Duodenal mucosa (tissue), 2 donors: Measurements from ENCODE around the gene NPTX2.

Source experiments
- H3K27ac ChIP-seq: one replicate; pipeline ENCODE4 v1.7.0; 2013; ENCODE audit warnings: low read depth, low read length
- H3K27me3 ChIP-seq, 2 donors: one replicate each; pipeline ENCODE4 v1.7.0; 2013; ENCODE audit warnings: low read length in 2 of 2, control low read depth in 1 of 2; ENCODE audit not compliant: insufficient read depth in 2 of 2, control insufficient read depth in 1 of 2
- H3K36me3 ChIP-seq, 2 donors: one replicate each; pipeline ENCODE4 v1.7.0; 2013; ENCODE audit warnings: low read length in 2 of 2, control low read depth in 1 of 2; ENCODE audit not compliant: insufficient read depth in 2 of 2, control insufficient read depth in 1 of 2
- H3K4me1 ChIP-seq, 2 donors: one replicate each; pipeline ENCODE4 v1.7.0; 2013; ENCODE audit warnings: low read length in 2 of 2, control low read depth in 1 of 2; ENCODE audit not compliant: insufficient read depth in 2 of 2, control insufficient read depth in 1 of 2
- H3K4me3 ChIP-seq, 2 donors: one replicate each; pipeline ENCODE4 v1.7.0; 2013; ENCODE audit warnings: low read length in 2 of 2, low read depth in 1 of 2
- H3K9ac ChIP-seq, 2 donors: one replicate each; pipeline ENCODE4 v1.7.0; 2013; ENCODE audit warnings: low read length in 2 of 2, low read depth in 1 of 2
- H3K9me3 ChIP-seq, 2 donors: one replicate each; pipeline ENCODE4 v1.7.0; 2013; ENCODE audit warnings: low read length in 2 of 2, control low read depth in 1 of 2; ENCODE audit not compliant: control insufficient read depth in 1 of 2

The NPTX2 gene

DNA sequence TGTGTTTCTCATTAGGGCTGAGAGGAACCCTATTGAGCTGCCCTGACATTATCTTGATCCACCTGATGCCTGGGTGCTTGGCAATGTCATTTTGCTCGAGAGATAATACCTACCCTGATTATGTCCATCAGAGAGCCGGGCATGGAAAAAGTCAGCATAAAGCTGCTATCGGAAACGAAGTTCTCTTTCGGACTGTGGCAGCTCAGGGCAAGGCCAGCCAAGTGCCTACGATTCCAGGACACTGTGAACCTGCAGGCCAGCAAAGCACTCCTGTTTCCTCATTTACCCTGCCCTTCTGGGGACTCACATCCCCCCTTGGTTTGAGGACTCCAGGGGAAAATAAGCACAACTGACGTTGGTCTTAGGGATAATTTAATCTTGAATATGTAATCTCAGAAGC, 25.2 kb upstream of the NPTX2 start:
- H3K27me3 ChIP-seq: no peaks in the 10 kb centered on the region
- no peak overlapping the region for H3K27ac ChIP-seq
- H3K4me3 ChIP-seq: no peak overlapping the region
- no peaks in the 10 kb centered on the region for H3K36me3 ChIP-seq
- no peaks in the 10 kb centered on the region for H3K4me1 ChIP-seq
- H3K9me3 ChIP-seq: no peaks in the 10 kb centered on the region
- H3K9ac ChIP-seq: no peak overlapping the region

DNA sequence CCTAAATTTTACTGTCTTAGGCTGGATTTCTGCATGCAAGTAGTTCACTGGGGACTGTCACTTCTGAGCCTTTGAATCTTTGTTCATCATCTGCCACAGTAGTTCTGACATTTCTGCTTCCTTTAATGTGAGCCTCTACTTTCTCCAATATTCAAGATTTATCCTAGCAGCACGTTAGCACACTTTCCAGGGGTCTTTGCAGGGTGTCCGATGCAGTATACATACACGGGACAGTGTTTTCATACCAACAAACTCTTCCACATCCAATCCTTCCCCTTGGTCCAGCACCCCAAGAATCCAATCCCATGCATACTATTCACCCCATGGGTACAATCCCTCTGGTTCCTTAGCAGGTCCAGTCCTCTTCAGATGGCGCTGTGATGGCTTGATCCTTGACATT, 22.7 kb upstream of the NPTX2 start:
- no peaks in the 10 kb centered on the region for H3K4me1 ChIP-seq
- H3K9me3 ChIP-seq: no peaks in the 10 kb centered on the region
- no peak overlapping the region for H3K4me3 ChIP-seq
- H3K9ac ChIP-seq: no peak overlapping the region
- no peak overlapping the region for H3K27ac ChIP-seq
- H3K36me3 ChIP-seq: no peaks in the 10 kb centered on the region
- no peaks in the 10 kb centered on the region for H3K27me3 ChIP-seq

DNA sequence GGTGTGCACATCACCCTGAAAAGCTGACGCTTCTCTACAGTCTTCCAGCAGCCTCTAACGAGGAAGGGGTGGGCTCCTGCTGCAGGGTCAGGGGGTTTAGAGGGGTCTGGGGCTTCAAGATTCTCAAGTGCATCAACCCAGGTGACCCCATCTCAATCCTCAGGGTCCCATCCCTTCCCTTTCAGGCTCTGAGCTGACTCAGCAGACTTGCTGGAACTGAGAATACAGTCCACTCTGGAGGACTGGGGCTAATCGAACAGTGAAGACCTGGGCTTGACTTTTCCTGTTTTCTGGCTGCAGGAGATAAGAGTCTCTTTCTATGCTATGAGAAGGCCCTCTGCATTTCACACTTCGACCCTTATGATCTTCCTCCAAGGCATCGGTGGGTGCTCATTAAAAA, 22.3 kb upstream of the NPTX2 start:
- Histone ChIP-seq H3K27me3 (no peaks in the 10 kb centered on the region), H3K9me3 (no peaks in the 10 kb centered on the region), H3K9ac (no peak overlapping the region), H3K36me3 (no peaks in the 10 kb centered on the region), H3K27ac (no peak overlapping the region), H3K4me3 (no peak overlapping the region), H3K4me1 (no peaks in the 10 kb centered on the region)

DNA sequence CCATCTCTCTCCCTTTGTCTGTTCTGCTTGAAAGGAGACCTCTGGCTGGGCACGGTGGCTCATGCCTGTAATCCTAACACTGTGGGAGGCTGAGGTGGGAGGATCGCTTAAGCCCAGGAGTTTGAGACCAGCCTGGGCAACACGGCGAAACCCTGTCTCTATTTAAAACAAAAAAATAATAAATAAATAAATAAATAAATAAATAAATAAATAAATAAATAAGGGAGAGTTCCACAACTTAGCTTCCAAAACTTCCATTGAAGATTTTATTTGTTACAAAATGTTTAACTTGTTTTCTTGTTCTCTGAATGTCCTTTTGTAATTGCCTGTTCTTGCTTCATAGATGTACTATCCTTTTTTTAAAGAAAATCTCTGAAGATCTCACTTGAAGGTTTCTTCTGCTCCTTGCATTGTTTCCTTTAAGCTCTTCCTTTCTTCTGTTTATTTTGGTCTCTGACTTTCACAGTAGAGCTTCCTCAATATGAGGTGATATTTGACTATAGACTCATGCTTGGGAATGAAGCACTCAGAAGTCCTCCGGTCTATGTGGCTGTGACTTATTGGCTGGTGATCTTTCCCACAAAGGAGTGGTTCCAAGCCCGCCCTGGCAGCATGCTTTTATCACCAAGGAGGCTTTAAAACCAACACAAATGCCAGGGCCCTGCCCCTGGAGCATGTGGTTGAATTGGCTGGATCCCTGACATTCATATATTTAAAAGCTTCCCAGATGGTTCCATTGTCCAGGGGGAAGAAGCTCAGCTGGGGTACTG, 18.1 kb upstream of the NPTX2 start:
- no peaks in the 10 kb centered on the region for H3K27me3 ChIP-seq
- no peak overlapping the region for H3K27ac ChIP-seq
- no peaks in the 10 kb centered on the region for H3K9me3 ChIP-seq
- no peak overlapping the region for H3K4me3 ChIP-seq
- H3K36me3 ChIP-seq: no peaks in the 10 kb centered on the region
- no peaks in the 10 kb centered on the region for H3K4me1 ChIP-seq
- no peak overlapping the region for H3K9ac ChIP-seq

DNA sequence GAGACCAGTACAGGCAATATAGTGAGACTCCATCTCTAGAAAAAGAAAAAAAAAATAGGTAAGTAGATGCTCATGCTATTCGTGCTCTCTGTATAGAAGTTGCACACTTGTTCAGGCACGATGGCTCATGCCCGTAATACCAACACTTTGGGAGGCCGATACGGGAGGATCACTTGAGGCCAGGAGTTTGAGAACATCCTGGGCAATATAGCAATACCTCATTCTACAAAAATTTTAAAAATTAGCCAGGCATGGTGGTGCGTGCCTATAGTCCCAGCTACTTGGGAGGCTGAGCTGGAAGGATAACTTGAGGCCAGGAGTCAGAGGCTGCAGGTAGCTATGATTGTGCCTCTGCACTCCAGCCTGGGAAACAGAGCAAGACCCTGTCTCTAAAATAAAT, 17.2 kb upstream of the NPTX2 start:
- no peaks in the 10 kb centered on the region for H3K36me3 ChIP-seq

DNA sequence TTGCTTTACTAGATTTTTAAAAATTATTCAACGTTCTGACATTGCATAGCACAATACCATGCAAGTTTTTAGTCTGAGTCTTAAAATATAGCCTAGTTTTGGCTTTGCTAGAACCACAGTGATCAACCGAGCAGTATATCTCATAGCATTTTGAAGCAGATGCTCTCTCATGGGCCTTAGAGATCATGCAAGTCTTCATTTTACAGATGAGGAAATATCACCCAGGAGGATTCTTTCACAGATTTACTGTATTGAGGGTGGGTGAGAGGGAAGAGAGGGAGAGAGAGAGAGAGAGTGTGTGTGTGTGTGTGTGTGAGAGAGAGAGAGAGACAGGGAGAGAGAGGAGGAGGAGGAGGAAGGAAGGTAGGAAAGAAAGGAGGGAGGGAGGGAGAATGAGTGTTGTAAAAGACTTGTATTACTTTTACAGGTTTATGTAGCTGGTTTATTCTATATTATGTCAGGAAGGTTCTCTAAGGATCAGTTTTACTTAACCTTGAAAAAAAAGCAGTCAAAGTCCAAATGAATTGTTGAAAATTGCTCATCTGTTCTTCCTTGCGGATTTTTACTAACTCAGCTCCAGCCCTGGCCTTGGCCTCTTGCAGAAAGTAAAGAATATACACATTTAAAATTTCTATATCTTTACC, 14.2 kb upstream of the NPTX2 start:
- no peak overlapping the region for H3K4me3 ChIP-seq
- no peaks in the 10 kb centered on the region for H3K4me1 ChIP-seq
- no peak overlapping the region for H3K27ac ChIP-seq
- H3K27me3 ChIP-seq: no peaks in the 10 kb centered on the region
- no peaks in the 10 kb centered on the region for H3K9me3 ChIP-seq
- H3K9ac ChIP-seq: no peak overlapping the region
- no peaks in the 10 kb centered on the region for H3K36me3 ChIP-seq

More for the DNA sequence above, 17.2 kb upstream of the NPTX2 start:
- Histone ChIP-seq H3K9ac (no peak overlapping the region), H3K27me3 (no peaks in the 10 kb centered on the region), H3K4me3 (no peak overlapping the region), H3K4me1 (no peaks in the 10 kb centered on the region), H3K27ac (no peak overlapping the region), H3K9me3 (no peaks in the 10 kb centered on the region)

DNA sequence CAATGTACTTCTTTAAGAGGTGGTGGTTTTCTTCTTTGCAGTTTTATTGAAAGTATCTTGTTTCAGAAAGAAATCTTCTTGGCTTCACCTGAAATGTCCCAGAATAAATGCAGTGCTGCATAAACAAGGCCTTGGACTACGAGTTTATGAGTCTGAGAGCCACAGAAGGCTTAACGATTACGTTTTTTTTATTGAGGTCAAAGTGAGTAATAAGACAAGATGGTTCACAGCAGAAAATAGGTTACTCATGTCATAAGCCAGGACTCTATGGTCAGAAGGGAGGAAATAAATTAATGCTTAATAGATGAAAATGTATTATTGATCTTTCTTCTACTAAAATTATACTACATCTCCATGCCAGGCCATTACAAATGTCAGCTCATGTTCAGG, 13.7 kb upstream of the NPTX2 start:
- H3K27me3 ChIP-seq: no peaks in the 10 kb centered on the region
- no peak overlapping the region for H3K27ac ChIP-seq
- no peaks in the 10 kb centered on the region for H3K36me3 ChIP-seq
- H3K4me3 ChIP-seq: no peak overlapping the region
- no peaks in the 10 kb centered on the region for H3K9me3 ChIP-seq
- H3K4me1 ChIP-seq: no peaks in the 10 kb centered on the region
- no peak overlapping the region for H3K9ac ChIP-seq

DNA sequence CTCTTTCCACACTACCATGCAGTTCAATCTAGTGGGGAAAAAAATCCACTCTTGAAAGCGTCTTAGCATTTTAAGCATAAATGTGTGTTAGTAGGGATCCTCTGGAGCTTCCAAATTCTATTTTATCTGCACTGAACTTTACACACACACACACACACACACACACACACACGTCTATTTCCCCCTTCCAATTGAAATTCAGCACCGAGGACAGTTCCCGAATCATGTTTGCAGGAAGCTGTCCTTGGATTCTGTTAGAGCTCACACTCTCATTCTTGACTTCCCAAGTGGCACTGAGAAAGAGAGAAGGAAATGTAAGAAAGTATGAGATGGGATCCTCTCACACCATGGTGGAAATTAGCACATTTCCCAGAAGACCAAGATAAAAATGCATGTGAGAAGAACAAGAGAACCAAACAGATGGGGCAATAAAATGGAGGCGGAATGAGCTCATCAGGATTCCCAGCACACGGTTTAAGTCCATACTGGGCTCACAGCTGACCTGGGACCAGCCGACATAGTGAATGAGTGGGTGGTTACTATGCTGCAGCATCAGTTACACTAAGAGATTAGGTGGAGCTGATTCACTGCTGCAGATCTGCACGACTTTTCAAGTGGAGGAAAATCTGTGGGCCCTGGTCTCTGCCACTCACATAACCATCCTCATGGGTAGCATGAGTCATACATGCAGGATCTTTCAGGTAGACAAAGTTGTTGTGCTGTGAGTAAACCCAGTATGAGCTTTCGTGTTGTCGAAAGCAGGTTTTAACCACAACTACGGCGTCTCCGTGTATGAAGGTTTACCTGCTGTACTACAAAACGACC, 3.3 kb upstream of the NPTX2 start:
- H3K9ac ChIP-seq: no peak overlapping the region
- no peak overlapping the region for H3K4me3 ChIP-seq
- peaks cover 14 to 20% of the 10 kb centered on the region in 2 donors for H3K27me3 ChIP-seq
- no peaks in the 10 kb centered on the region for H3K9me3 ChIP-seq
- H3K36me3 ChIP-seq: no peaks in the 10 kb centered on the region
- no peaks in the 10 kb centered on the region for H3K4me1 ChIP-seq
- H3K27ac ChIP-seq: no peak overlapping the region

DNA sequence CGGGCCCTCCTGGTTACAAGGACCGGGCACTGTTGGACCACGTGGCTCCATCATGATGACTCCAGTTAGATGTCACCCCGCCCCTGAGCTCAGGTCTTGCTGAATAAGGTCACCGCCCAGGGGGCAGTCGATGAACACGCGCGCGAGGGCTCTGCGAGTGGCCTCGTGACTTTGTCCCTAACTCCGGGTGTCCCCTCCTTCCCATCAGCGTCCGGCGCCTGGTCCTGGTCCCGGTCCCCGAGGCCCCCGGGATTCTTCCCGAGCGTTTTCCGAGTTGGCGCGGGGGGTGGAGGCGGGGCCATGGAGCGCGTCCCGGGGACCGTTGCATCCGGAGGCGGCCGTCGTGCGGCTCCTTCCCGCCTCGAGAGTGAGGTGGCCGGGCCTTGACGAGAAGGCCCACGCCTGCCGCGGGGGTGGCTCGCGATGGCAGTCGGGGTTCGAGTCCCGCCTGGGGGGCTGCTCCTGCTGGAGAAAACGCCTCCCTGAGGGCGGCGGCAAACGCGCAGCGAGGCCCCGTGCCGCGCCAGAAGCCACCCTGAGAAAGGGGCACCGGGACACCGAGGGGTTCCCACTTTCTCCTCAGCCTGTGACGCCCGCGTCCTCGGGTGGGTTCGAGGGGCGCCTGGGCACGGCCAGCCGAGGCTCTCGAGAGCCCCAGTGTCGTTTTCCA, 569 bp upstream of the NPTX2 start:
- Histone ChIP-seq H3K4me3 (no peak overlapping the region), H3K27ac (no peak overlapping the region), H3K9me3 (no peaks in the 10 kb centered on the region), H3K4me1 (no peaks in the 10 kb centered on the region), H3K9ac (no peak overlapping the region), H3K27me3 (peaks cover 27 to 37% of the 10 kb centered on the region in 2 donors), H3K36me3 (no peaks in the 10 kb centered on the region)
